Right lobe of liver (tissue), 4 donors: Measurements from ENCODE around the gene ASCL3.

Source experiments
- CTCF ChIP-seq, 4 donors: fragments of 200-600 bp in 3 of 4; fragments of 450-650 bp in 1 of 4; IDR thresholded peaks; one replicate each; pipeline versions ENCODE4 v1.5.1 to v1.8.0; 2016 to 2022; ENCODE audit warnings: antibody characterized with exemption in 4 of 4, mild to moderate bottlenecking in 2 of 4
- POLR2A ChIP-seq: fragments of 450-650 bp; IDR thresholded peaks from one replicate; pipeline ENCODE4 v1.6.1; 2017; ENCODE audit warnings: antibody characterized with exemption, mild to moderate bottlenecking
- donor health status: DM: no; HTN: no; CAD: no.
- donor health status: DM: no; HTN: no; CAD: no.
- donor health status: DM: no; HTN: yes; CAD: no.

GRCh38 chr11:8942518-8943066, at the start of gene ASCL3:
- no peak for TF ChIP-seq CTCF (IDR thresholded peaks at IDR 0.05)
- no peak for TF ChIP-seq POLR2A
